NCI-H748 treated with DMSO at 0.1 percent for 48 hours (cell line): ENCODE data around the gene LIM2.

Experiments
- DNase-seq: peaks from one replicate; lab custom pipeline; 2025; lab: John Stamatoyannopoulos, UW

LIM2 gene

DNA sequence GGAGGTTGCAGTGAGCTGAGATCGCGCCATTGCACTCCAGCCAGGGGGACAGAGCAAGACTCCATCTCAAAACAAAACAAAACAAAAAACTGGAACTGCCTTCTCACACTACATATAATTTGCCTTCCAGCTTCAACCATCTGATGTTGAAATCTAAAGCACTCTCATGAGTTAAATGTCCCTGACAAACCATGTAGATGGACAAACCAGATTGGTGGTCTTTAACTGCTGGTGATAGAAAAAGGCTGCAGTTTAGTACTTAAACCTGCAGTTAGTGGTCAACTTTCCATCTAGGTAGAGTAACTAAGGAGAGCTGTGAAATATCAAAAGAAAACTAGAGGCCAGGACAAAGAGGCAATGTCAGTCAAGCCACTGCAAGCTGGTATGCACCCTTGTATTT is 8.4 kb upstream of the LIM2 start:
- no peak for DNase-seq

DNA sequence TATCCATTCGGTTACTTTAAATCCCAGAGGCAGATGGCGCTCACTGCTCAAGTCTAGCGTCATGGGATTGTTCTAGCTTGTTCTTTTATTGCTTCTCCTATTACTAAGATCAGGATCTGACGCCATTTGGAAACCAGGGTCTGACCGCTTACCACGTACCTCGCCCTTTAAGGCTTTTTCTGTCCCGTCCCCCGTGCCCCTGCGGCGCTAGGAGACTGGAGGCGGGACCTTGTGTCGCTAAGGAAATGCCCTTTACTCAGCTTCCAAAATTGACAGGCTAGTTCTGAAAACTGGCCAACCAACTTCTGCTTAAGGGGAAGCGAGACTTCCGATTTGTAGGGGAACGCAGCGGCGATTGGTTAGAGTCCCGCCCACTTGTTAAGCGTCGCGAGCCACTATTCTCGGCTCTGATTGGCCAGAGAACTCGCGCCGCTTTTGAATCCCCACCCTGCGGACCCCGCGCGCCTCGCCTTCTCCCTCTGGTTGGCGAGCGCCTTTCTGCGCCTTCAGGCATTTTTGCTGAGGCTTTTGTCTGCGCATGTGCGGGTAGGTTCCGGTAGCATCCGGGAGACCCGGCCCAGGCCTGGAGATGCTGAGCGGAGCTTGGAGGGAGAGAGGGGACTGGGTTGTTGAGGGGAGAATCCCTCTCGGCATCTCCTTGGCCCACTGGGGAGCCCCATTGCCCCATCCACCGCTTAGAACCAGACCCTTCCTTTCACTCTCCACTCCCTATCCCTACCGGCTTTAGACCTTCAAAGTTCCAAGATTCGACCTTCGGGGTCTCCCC is 6.5 kb upstream of the LIM2 start:
- peak; percentile 83 for DNase-seq

DNA sequence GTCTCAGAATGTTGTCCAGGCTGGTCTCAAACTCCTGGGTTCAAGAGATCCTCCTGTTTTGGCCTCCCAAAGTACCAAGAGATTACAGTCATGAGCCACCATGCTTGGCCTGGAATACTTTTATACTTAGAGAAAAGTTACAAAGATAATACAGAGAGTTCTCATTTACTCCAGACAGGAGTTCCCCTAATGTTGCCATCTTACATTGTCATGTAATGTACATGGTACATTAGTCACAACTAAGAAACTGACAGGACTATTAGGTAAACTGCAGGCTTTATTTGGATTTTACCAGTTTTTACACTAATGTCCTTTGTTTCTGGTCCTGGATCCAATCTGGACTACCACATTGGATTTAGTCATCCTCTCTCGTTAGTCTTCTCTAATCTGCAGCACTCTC is 4.9 kb upstream of the LIM2 start:
- no peak for DNase-seq

DNA sequence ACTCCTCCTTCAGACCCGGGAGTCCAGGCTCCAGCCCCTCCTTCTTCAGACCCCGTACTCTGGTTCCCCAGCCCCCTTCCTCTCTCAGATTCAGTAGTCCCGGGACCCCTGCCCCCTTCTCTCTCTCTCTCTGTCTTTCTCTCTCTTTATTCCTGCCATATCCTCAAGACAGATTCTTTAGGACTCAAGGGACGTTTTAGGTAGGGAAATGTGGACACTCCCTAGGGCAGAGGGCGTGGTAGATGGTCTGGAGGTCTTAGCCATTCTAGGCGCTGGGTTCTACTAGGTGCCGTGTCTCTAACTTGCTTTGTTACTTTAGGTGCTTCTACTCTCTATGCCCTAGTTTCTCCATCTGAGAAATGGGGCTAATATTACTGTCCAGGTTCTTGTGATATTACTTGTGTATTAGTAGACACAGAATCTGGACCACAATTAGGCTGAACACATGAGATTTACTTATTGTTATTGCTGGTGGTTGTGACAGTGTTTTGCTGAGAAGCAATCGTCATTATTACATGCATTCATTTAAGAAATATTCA is 3.4 kb upstream of the LIM2 start:
- DNase-seq: no peak

DNA sequence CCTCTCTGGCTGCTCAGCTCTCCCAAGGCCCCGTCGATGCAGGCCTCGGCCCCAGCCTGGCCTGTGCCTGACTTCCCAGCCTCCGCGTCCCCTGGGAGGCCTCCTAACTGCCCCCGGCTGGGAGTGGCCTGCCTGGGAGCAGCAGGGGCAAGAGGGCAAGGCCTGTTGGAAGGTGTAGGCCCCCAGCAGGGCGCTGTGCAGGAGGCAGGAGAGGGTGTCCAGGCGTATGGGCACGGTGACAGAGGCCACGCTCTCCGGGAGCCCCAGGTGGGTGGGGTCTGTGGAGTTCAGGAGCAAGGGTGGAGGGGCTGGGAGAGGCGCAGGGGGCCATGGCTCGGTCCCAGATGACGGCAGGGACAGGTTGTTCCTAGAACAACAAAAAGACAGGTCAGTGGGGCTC is 1.4 kb upstream of the LIM2 start:
- DNase-seq: no peak

DNA sequence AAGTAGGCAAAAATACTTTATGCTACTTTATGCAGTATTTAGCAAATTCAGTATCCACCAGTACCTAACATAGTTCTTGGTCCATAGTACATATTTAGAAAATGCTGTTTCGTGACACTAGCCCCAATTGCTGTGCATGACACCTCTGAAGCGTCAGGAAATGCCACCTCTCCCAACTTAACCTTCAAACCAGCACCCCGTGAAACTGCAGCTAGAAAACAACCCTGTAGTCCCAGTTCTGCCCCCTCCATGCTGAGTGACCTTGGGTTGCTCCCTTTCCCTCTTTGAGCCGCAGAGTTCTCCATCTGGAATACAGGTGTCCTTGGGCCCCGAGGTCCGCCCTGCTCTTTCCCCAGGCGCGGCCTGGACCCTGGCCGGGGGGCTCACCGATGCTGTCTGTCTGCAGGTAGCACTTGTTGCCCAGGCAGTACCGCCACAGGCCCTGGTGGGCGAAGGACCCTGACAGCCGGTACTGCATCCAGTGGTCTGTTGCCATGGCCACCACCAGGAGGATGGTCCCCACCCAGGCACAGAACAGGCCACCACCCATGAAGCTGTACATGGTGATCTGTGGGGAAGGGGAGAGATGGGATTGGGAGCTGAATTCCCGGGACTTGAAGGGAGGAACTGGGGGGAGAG is 773 bp downstream of the LIM2 start:
- DNase-seq: no peak

DNA sequence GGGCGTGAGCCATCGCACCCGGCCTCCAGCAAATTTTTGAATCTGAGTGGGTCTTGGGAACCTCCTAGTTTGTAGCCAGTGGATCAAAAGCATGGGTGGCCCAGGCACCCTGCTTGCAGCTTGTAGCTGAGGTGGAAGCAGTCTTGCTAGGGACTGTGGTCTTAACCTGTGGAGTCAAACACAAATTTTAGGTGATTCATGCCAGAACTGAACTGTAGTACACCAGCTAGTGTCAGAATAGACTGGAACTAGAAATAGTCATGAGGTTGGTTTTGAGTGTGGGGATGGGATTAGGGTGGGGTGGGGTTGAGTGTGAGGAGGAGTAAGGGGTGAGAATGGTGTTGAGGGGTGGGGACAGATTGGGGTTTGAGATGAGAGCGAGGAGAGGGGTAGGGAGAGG is 5.8 kb downstream of the LIM2 start:
- DNase-seq: no peak

DNA sequence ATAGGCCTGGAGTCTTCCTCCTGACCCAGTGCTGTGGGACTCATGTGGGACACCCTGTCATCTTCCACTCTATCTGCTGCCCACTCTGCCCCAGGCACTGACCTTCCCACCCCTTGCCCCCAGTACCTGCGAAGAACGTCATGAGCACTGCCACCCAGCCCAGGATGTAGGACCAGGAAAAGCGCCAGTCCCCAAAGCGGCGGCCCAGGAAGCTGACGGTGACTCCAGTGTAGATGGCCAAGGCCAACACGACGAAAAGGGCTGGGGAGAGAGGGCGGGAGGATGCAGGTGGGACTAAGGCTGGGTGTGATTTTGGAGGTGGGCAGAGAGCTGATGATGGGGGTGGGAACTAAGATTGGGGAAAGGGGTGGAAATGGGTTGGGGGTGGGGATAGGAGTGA is 7.4 kb downstream of the LIM2 start:
- DNase-seq: no peak

DNA sequence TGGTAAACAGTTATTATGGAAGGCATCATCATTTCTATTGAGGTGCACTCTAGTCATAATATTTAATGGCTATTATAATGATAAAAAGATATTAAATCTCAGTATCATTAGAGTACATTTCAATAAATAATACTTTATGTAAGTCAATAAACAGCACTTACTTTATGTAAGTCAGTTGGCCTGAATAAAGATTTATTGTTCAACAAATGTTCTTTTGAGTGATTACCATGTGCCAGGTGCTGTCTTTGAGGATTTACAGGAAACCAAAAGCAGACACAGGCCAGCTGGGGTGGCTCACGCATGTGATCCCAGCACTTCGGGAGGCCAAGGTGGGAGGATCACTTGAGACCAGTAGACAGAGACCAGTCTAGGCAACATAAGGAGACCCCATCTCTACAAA is 10.4 kb downstream of the LIM2 start:
- DNase-seq: no peak

DNA sequence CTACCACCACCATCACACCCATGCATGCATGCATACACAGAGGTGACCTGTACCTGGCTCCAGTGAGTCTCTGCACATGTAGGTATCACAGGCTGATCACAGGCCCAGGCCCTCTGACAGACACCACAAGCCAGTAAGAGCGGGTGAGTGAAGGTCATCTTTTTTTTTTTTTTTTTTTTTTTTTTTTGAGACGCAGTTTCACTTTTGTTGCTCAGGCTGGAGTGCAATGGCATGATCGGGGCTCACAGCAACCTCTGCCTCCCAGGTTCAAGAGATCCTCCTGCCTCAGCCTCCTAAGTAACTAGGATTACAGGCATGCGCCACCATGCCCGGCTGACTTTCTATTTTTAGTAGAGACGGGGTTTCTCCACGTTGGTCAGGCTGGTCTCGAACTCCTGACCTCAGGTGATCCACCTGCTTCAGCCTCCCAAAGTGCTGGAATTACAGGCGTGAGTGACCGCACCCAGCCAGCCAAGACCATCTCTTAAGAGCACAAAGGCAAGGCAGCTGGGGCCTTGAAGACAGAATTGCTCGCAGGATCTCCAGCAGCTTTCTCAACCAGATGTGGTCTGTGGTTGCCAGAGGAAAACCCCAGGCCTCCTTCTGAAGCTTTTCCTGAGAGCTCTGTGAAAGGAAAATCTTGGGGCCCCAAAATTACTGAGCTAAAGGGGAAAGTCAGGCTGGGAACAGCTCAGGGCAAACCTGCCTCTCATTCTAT is 12.1 kb downstream of the LIM2 start:
- DNase-seq: no peak

DNA sequence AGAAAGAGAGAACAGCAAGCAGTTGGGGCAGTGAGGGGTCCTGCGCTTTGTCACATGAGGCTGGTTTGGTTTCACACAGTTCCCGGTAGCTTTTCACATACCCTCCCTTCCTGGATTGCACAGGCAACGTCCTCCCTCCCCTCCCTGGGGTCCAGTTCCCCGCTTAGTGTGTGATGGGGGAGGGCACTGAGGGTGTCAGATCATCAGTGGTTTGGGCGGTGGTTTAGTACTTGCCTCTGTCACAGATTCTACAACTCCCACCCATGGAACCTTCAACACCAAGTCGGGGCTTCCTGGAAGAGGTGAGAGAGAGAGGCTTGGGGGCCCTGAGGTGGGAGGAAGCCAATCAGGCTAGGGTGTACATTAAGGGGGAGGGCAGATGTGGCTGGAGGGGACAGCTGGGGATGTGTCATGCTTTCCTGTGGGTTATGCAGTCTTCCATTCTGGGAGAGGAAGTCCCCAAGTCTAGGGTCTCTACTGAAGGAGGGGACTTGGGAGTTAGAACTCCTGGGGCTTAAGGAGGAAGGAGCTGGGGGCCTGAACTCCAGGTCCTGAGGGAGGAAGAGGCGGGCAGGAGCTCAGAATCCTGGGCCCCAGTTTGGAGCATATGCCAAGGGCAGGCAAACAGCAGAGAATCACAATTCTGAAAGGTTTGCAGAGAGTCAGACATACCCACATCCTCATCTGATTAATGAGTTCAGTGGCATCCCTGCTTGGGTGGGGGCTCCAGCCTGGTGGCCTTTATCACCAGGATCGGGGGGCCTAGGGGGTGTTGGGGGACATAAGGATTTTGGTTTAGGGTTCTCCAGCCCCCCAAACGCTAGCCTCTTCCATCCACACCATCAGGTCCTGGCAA is 14.9 kb downstream of the LIM2 start, which contains the start of gene NKG7:
TSS of gene NKG7 (minus strand) at position 6 of the 856 bp plus-strand sequence. CDS start 119 bp downstream, outside the sequence.
- DNase-seq: no peak

DNA sequence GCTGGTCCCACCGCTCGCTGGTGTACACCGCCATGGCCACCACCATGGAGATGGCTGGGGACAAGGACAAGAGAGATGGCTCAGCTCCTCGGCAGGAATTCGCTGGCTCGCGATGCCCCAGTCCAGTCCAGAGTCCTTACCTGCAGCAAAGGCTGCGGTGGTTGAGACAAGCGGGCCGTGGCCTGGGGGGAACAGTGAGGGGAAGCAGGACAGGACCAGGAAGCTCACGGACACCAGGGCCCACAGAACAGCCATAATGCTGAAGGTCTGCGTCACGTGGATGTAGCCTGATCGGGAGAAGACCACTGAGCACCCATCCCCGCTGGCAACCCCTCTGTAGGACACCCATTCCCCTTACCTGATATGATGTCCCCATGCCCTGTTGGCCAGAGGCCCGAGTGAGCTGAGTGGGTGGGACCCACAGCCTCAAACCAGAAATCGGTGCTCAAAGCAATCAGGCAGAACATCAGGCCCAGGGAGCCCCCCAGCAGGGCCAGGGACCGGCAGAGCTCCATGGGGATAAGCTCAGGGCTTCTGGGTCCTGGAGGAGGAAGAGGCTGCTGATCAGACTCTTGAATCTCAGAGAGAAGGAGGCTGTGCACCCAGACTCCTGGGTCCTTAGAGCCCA is 15.6 kb downstream of the LIM2 start:
- DNase-seq: no peak

DNA sequence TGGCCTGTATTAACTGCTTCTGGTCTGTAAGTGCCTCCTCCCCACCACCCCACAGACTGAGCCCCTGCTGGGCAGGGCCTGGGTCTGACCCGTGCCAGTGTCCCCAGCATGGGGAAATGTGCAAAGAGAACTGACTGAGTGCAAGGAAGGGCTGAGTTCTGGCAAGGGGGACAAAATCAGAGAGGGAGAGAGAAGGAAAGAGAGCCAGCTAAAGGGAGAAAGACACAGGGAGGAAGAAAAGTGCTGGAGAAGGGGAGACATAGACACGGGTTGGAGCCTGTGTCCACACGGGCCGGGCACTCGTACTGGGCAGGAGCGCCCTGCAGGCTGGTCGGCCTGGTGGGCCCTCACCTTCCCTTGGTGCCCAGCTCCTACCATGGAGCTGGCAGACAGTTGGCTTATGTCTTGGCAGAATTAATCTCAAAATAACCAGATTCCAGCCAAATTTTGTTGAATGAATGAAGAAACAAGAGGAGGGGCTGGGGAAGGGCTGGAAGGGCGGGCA is 16.5 kb downstream of the LIM2 start:
- no peak for DNase-seq

DNA sequence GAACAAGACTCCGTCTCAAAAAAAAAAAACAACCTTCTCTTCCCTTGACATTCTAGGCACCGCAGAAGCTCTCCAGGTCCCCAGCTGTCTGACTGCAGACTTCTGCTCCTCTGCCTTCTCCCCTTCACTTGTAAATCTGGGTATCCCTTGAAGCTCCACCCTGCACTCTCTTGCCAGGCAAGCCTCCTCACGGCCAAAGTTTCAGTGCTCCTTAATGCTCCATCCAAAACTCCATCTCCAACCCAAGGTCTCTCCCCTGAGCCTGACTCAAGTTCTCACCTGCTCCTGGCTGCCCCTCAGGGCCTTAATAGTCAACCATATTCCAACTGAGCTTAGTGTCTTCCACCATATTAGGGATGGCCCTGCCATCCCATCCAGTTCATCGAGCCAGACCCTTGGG is 17.5 kb downstream of the LIM2 start:
- no peak for DNase-seq

DNA sequence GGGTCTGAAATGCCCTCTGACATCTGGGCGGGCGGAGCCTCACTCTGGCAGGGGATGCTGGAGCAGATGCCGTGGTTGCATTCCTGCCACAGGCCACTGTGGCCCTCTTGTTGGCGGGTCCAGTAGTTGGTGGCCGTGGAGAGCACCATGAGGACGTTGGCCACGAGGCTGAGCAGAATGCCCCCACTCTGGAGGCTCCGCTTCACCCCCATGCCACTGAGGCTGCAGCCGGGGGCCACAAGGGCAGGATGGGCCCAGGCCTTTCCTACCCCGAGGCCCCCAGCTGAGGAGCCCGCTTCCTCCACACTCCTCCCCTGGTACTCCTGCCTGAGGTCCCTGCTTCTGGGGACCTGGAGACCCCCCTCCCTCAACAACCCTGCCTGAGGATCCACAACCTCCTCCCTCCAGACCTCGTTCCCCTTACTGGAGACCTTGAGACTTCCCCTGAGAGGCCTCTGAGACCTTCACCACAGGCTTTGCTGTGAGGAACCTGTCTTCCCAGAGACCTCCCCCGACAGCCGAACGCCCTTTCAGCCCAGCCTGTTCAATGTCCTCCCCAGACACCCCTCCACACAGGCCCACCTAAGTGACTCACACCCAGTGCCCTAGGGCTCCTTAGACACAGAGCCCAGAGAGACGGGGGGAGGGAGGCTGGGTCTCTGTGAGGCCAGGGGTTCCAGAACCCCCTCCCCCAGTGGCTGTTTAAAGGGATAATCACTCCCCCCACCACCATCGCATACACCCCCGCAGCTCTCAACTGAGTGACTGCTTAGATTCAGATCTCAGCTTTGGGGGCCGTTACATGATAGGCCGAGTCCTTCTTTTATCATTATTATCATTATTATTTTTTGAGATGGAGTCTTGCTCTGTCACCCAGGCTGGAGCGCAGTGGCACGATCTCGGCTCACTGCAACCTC is 19.1 kb downstream of the LIM2 start, which contains the start of gene CLDND2:
TSS of gene CLDND2 (minus strand) at position 638 of the 917 bp plus-strand sequence. CDS start at position 212, 426 bp downstream.
- no peak for DNase-seq

DNA sequence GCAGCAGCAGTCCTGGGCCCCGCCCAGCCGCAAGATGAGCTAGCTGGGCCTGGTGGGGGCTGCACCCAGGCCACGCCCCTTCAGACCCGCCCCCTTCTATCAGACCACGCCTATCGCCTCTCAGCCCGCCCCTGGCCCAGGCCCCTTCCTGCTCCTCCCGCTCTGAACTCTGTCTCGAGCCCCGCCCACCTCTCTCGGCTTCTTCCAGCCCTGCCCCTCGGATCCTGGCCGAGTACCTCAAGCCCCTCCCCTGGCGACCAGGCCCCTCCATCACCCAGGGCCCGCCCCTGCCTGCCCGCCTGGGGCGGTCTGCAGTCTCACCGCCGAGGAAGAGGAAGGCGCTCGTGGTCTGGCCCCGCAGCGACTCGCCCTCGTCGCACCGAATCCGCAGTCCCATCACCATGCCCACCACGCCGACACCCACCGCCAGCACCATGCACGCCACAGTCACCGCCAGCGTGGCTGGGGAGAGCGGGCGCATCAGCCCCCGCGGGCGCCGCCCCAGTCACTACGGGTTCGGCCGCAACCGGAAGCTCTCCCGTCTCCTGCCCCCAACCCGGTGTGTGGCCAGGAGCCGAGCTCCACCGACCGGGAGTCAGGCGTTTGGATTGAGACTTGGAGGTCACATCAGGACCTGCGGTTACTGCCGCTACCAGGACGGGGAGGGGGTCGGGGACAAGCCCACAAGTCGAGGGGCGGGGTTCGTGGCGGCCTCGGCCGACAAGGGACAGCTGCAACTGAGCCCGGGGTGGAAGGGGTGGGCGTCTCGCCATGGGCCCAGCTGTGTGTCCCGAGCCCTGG is 20.0 kb downstream of the LIM2 start:
- peak; percentile 87 for DNase-seq

DNA sequence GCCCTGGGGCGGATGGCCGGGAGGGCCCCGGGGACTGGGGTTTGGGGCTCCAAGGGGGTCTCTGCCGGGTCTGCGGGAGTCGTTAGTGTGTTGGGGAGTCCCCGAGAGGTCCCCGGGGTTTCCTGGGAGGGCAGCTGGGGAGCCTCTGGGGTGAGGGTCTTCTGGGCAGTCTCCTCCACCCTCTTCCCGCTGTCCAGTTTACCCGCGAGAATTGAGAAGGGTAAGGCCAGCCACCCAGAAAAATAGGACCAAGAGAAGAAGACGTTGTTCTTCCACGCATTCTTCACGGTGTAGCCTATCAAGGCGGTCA is 20.6 kb downstream of the LIM2 start:
- no peak for DNase-seq

DNA sequence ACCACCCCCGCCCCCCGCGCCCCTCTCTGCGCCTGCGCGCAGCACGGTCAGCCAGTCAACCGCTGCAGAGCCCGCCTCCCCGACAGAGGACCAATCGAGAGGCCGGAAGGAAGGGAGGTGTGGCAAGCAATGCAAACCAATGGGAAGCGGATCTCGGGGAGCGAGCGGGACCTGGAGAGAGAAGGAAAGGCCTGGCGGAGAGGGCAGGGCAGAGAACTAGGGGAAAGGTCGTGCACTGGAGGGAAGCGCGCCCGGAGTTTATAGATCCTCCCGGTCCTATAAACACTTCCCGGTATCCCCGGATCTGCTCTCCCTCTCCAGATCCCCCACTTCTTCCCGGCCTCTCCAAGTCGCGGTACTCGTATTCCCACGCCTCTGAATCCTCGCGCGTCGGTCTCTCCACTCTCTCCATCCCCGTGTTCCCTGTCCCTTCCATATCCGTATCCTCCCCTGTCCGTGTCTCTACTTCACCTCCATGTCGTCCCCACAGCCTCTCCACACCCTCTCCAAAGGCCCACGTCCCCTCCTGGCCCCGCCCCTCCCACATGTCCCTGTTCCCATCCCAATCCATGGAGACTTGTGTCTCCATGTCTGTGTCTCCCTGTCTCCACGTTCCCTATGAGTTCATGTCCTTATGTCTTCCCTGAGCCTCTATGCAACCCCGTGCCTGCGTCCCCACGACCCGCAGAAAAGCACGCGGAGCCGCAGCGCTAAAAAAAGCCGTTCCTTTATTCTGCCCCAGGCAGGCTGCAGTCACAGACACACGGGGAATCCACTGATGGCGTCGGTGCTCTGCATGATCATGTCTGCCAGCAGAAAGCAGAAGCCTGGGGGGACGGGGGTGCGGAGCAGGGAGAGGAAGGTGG is 21.2 kb downstream of the LIM2 start:
- DNase-seq: peak; percentile 89
